Hepatocyte (in vitro differentiated cells): ENCODE results near the gene SNX9. TPM values are rescaled to one million over a fixed set of nuclear protein-coding genes. Genes with fewer than 3 reads are reported as not detected.

Experiments used
- DNase-seq: peaks from one replicate; pipeline ENCODE4 v3.0.0-alpha.2; 2016; ENCODE audit warnings: low spot score
- H2AFZ ChIP-seq: fragments of 200-600 bp; sonication (generic); 2 replicates; pipeline ENCODE4 v1.6.0; 2016; ENCODE audit warnings: antibody characterized with exemption, mild to moderate bottlenecking
- H3K27ac ChIP-seq: fragments of 200-600 bp; sonication (generic); 2 replicates; pipeline ENCODE4 v1.5.1; 2016; ENCODE audit warnings: mild to moderate bottlenecking
- H3K27me3 ChIP-seq: fragments of 200-600 bp; sonication (generic); 2 replicates; pipeline ENCODE4 v1.6.1; 2016
- H3K36me3 ChIP-seq: fragments of 200-600 bp; sonication (generic); replicated peaks from 2 replicates; pipeline ENCODE4 v1.5.1; 2016; ENCODE audit warnings: low read depth; ENCODE audit not compliant: insufficient read depth
- H3K4me1 ChIP-seq: fragments of 200-600 bp; sonication (generic); 2 replicates; pipeline ENCODE4 v1.5.1; 2016; ENCODE audit warnings: mild to moderate bottlenecking, moderate library complexity; ENCODE audit not compliant: insufficient read depth
- H3K4me2 ChIP-seq: fragments of 200-600 bp; sonication (generic); 2 replicates; pipeline ENCODE4 v1.6.0; 2016
- H3K4me3 ChIP-seq: fragments of 200-600 bp; sonication (generic); 2 replicates; pipeline ENCODE4 v1.5.1; 2016; ENCODE audit warnings: mild to moderate bottlenecking
- H3K79me2 ChIP-seq: fragments of 200-600 bp; sonication (generic); 2 replicates; pipeline ENCODE4 v1.6.0; 2017; ENCODE audit warnings: mild to moderate bottlenecking
- H3K9me2 ChIP-seq: fragments of 200-600 bp; sonication (generic); replicated peaks from 2 replicates; pipeline ENCODE4 v1.6.0; 2017; ENCODE audit warnings: mild to moderate bottlenecking; ENCODE audit not compliant: insufficient read depth
- H3K9me3 ChIP-seq: fragments of 200-600 bp; sonication (generic); 2 replicates; pipeline ENCODE4 v1.5.1; 2016; ENCODE audit warnings: low read depth, mild to moderate bottlenecking
- H4K20me1 ChIP-seq: fragments of 200-600 bp; sonication (generic); 2 replicates; pipeline ENCODE4 v1.6.0; 2016; ENCODE audit warnings: mild to moderate bottlenecking; ENCODE audit not compliant: insufficient read depth, poor library complexity, severe bottlenecking
- EZH2 ChIP-seq: fragments of 200-600 bp; sonication (generic); IDR thresholded peaks from 2 replicates; pipeline ENCODE4 v1.6.1; 2016; ENCODE audit warnings: antibody characterized with exemption, mild to moderate bottlenecking, borderline replicate concordance
- EZH2phosphoT487 ChIP-seq: fragments of 200-600 bp; sonication (generic); IDR thresholded peaks from one replicate; pipeline ENCODE4 v1.6.1; 2018; ENCODE audit warnings: antibody characterized with exemption, mild to moderate bottlenecking, low read depth, moderate library complexity; ENCODE audit not compliant: unreplicated experiment, severe bottlenecking
- WGBS: methylation state at CpG from one replicate; pipeline ENCODE4 v1.1.6; 2016; ENCODE audit warnings: low lambda C conversion rate; ENCODE audit errors: missing lambda C conversion rate; 5-methylcytosine and 5-hydroxymethylcytosine counted together
- polyA plus RNA-seq: library from polyadenylated mRNA; unstranded; fragments of >200 nt; fragmentation: Nextera tagmentation; extraction: Ambion mirVana; gene quantifications from 2 replicates; pipeline ENCODE4 v1.2.1, GENCODE V29; 2016
- total RNA-seq: library from RNA; depleted of rRNA; stranded (reverse); fragments of >200 nt; gene quantifications from 2 replicates; pipeline ENCODE4 v1.2.3, GENCODE V29; 2014
- TF ChIP-seq, protein P1 (sequence below): fragments of 200-600 bp; sonication (generic); IDR thresholded peaks from 2 replicates; pipeline ENCODE4 v1.5.1; 2016; ENCODE audit warnings: antibody characterized with exemption, mild to moderate bottlenecking; ENCODE audit not compliant: poor library complexity

The SNX9 gene
- total RNA-seq (32.8 and 34.7 TPM in 2 replicates), polyA plus RNA-seq (28.7 and 34.1 TPM in 2 replicates)

DNA sequence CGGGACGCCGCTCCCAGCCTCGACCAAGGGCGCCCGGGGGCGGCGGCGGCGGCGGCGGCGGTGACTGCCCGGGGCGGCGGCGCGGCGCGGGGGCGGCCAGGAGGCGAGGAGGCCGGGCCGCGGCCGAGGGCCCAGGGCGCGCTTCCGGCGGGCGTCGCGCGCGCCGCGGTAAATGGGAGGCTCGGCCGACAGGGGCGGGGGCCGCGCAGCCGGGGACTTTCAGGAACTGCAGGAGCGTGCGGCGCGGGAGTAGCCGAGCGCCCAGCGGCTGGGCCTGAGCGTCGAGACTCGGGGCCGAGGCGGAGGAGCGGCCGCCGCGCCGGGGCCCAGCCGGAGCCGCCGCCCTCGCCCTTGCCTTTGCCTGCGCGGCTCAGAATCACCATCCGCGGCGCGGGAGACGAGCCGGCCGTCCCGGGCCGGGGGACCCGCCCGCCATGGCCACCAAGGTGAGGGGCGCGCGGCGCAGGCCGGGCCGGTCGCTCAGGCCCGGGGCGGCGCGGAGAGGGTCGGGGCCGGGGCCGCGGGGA lies at the start of gene SNX9:
SNX9 (plus strand) TSS at position 246 of the 527 bp plus-strand sequence; CDS start at position 435, 189 bp downstream.
- no peaks in the 10 kb centered on the region for H3K36me3 ChIP-seq
- no peaks in the 10 kb centered on the region for H3K27me3 ChIP-seq
- 3% methylated on average over 48 of the region's 92 CpGs for WGBS
- peak within 1 kb of the TSS; percentile 93 for H2AFZ ChIP-seq
- H3K9me2 ChIP-seq, result no peaks in the 10 kb centered on the region
- peak within 1 kb of the TSS; percentile 95 for H3K4me2 ChIP-seq
- peaks cover 11% of the 10 kb centered on the region for H4K20me1 ChIP-seq
- H3K79me2 ChIP-seq, result peaks cover 31% of the 10 kb centered on the region
- DNase-seq, result peak; percentile 94
- TF ChIP-seq, protein P1, sequence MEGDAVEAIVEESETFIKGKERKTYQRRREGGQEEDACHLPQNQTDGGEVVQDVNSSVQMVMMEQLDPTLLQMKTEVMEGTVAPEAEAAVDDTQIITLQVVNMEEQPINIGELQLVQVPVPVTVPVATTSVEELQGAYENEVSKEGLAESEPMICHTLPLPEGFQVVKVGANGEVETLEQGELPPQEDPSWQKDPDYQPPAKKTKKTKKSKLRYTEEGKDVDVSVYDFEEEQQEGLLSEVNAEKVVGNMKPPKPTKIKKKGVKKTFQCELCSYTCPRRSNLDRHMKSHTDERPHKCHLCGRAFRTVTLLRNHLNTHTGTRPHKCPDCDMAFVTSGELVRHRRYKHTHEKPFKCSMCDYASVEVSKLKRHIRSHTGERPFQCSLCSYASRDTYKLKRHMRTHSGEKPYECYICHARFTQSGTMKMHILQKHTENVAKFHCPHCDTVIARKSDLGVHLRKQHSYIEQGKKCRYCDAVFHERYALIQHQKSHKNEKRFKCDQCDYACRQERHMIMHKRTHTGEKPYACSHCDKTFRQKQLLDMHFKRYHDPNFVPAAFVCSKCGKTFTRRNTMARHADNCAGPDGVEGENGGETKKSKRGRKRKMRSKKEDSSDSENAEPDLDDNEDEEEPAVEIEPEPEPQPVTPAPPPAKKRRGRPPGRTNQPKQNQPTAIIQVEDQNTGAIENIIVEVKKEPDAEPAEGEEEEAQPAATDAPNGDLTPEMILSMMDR, result no peak
- TF ChIP-seq EZH2 (no peak), EZH2phosphoT487 (no peak)
- no peaks in the 10 kb centered on the region for H3K9me3 ChIP-seq
- peak within 1 kb of the TSS; percentile 96 for H3K27ac ChIP-seq
- peaks cover 17% of the 10 kb centered on the region for H3K4me1 ChIP-seq
- H3K4me3 ChIP-seq, result peak within 1 kb of the TSS; percentile 62

DNA sequence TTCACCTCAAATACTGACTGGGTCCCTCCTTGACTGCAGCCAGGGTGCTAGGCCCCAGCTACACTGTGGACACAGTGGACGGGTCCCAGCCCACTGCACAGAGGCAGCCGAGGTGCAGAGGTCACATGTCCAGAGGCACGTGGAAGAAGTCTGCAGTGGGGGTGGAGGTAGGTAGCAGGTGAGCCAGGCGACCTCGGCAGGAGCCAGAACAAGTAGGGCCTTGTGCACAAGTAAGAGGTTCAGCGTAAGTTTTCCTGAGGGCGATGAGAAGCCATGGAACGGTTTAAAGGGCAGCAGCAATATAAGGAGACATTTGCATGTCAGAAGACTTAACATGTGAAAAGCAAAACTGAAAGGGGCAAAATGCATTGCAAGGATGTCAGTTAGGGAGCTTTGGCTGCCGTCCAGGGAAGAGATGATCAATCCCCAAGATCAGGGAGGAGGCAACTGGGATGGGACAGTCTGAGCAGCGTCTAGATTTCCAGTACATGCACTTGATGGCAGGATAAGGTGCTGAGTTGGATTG lies 49.7 kb upstream of the SNX9 start:
- no peak for DNase-seq

DNA sequence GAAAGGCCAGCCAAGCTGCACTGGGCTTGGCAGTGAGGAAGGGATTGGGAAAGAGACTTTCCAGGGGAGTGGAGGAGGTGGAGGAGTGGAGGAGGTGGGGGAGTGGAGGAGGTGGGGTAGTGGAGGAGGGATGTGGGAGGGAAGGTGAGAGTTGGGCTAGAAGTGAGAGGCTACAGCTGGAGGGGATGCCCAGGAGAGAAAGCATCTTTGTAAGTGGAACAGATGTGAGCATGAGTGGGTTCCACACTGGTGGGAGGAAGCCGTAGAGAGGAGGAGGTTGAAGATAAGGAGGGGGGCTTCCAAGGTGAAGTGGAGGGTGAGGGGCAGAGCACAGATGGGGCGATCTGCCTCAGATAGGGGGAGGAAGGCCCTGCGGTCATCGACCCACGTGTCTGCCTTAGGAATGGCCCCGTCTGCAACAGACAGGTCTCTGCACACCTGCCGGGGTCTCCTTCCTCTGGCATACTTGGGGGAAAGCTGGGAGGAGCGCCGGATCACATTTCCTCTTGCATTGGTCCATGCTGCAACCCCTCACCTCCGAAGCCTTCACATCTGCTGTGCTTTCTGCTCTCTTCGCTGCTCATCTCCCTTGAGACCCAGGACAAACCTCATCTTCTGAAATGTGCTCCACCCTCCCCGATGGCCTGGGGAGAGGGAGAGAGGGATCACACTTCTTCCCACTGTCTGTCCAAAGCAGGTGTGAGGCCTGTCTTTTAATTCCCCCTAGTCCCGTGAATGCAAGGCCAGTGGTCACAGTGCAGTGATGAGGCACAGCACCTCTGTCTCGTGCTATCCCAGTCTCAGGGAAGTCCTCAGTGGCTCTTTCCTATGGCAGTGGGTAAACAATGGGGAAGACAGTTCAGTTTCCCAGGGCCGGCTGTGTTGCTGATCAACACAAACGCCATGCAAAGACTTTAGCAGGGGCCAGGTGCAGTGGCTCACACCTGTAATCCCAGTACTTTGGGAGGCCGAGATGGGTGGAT lies 48.6 kb upstream of the SNX9 start:
- H2AFZ ChIP-seq, result no peak overlapping the region
- peak; percentile 82 for DNase-seq
- no peaks in the 10 kb centered on the region for H3K27me3 ChIP-seq
- H3K4me2 ChIP-seq, result no peak overlapping the region
- no peaks in the 10 kb centered on the region for H3K79me2 ChIP-seq
- TF ChIP-seq, protein P1, result no peak
- TF ChIP-seq EZH2phosphoT487 (no peak), EZH2 (no peak)
- H3K36me3 ChIP-seq, result no peaks in the 10 kb centered on the region
- H3K27ac ChIP-seq, result no peak overlapping the region
- no peaks in the 10 kb centered on the region for H3K4me1 ChIP-seq
- WGBS, result 63% methylated on average over 16 of the region's 17 CpGs
- no peaks in the 10 kb centered on the region for H4K20me1 ChIP-seq
- no peaks in the 10 kb centered on the region for H3K9me2 ChIP-seq
- H3K4me3 ChIP-seq, result no peak overlapping the region
- no peaks in the 10 kb centered on the region for H3K9me3 ChIP-seq

More for the DNA sequence above, 49.7 kb upstream of the SNX9 start:
- no peaks in the 10 kb centered on the region for H4K20me1 ChIP-seq
- no peaks in the 10 kb centered on the region for H3K36me3 ChIP-seq
- H3K27ac ChIP-seq, result no peak overlapping the region
- no peaks in the 10 kb centered on the region for H3K27me3 ChIP-seq
- 76% methylated on average over 10 of the region's 10 CpGs for WGBS
- no peak overlapping the region for H3K4me3 ChIP-seq
- H3K4me1 ChIP-seq, result no peaks in the 10 kb centered on the region
- no peaks in the 10 kb centered on the region for H3K9me3 ChIP-seq
- H3K79me2 ChIP-seq, result no peaks in the 10 kb centered on the region
- no peaks in the 10 kb centered on the region for H3K9me2 ChIP-seq
- H2AFZ ChIP-seq, result no peak overlapping the region
- TF ChIP-seq, protein P1, result no peak
- TF ChIP-seq EZH2 (no peak), EZH2phosphoT487 (no peak)
- no peak overlapping the region for H3K4me2 ChIP-seq
